Measurements from ENCODE around the gene KCNMA1.

DNA sequence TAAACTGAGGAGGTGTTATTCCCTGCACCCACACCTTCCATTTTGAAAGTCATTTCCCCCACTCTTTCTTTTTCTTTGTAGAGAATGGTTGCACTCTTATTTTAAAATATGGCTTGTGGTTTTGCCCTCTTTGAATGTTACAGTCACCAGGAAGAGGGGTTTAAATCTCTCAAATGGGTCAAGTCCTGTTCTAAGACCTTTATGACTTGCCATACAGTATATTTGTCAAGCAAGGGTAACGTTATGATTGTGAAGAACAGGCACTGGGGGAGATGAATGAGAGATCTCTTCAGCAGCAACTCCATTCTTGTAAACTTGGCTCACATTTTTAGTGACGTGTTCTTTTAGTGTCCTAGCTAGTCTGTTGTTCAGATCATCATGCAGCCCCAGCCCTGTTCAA is 634.7 kb downstream of the KCNMA1 start:
- TF ChIP-seq CTCF (IDR thresholded peaks at IDR 0.05) (no peak), POLR2AphosphoS5 (IDR thresholded peaks at IDR 0.05) (no peak), POLR2A (IDR thresholded peaks at IDR 0.05; ENCODE audit: low read depth) (no peak)
